Right ventricle myocardium superior (tissue), 1 donor: ENCODE measurements around the gene OR2D3. TPM values are rescaled to one million over a fixed set of nuclear protein-coding genes. Genes with fewer than 3 reads are reported as not detected.
"Not testable (repeated sequence)": the region's sequence is repeated elsewhere in the genome, so short reads cannot be mapped to it uniquely, and the experiment has no call there.

Source experiments
- ATAC-seq: fragments of 200-7000 bp; cut with Tn5 transposase; one replicate; pipeline ENCODE4 v1.9.1; 2020; ENCODE audit warnings: mild to moderate bottlenecking; ENCODE audit not compliant: poor library complexity
- DNase-seq: peaks from one replicate; pipeline ENCODE4 v3.0.0-alpha.2; 2020
- intact Hi-C: fragments of 100-400 bp; cut with DNase I; formaldehyde crosslinking; loops from one replicate; pipeline ENCODE4 v1.11.2; 2022
- long read RNA-seq: library from polyadenylated mRNA; unstranded; transcript quantifications from one replicate; pipeline ENCODE4 v2.0.0, GENCODE V29; 2021
- total RNA-seq: library from RNA; stranded (reverse); fragmentation: NEBNext Ultra II Directional; extraction: Animal tissue kit (Norgen Biotek cat#: 25700); gene quantifications from one replicate; pipeline ENCODE4 v1.2.1, GENCODE V29; 2021
- donor health status: DM: no; HTN: yes; CAD: no; lungs with severe emphysema.

Gene OR2D3, protein sequence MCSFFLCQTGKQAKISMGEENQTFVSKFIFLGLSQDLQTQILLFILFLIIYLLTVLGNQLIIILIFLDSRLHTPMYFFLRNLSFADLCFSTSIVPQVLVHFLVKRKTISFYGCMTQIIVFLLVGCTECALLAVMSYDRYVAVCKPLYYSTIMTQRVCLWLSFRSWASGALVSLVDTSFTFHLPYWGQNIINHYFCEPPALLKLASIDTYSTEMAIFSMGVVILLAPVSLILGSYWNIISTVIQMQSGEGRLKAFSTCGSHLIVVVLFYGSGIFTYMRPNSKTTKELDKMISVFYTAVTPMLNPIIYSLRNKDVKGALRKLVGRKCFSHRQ
- not detected for total RNA-seq
- long read RNA-seq: 0 reads

DNA sequence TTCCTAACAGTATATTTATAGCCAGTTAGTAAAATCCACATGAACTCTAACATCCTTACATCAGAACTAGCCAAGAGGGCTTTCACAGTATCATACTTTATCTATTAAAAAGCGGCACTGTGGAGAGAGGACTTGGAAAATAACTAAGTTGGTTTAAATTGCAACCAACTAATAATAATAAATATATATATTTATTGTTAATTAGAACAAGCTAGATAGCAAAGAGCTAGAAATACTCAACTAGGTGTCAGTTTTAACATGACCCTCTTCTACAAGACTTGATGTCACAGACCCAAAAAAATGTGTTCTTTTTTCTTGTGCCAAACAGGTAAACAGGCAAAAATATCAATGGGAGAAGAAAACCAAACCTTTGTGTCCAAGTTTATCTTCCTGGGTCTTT lies at the start of gene OR2D3:
Gene OR2D3 (plus strand): TSS at position 301 of the 400 bp plus-strand sequence. CDS start 0 bp downstream, at position 301.
- intact Hi-C loops: no loop called here
- ATAC-seq: no peak

DNA sequence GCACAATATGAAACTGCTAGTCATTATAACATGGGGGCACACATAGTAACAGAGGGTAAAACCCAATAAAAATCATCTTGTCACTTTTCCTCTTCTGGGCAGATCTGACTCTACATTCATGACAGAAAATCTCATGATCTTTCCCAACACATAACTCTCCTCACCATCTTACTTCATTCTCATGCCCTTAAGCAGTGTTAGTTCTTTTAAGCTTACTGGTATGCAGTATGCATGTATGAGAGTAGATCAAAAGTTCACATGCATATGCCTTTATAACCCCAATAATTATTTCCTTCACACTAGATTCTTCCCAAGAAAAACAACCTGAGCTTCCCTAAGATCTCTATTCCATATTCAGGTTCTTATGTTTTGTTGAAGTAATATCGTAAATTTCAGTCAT lies 49.5 kb upstream of the OR2D3 start:
- intact Hi-C loops: no loop called here
- no peak for ATAC-seq
- no peak for DNase-seq

More for the DNA sequence above, at the start of gene OR2D3:
- DNase-seq: no peak

DNA sequence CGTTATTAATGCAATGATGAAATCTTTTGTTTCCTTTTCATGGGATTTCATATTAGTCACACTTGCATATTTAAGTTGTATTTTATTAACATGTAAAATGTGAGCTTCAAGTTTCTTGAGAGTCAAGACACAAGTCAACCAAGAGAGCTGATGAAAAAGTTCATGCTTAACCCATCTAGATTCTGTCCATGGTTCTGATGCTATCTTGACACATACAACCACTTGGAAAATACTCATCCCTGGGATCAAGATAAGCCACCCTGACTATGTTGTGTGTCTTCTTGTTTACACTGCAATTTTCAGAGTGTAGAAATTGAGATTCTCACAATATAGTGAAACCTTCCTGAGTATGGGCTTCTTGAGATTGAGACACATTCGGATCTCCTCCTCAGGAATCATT lies 45.0 kb upstream of the OR2D3 start:
- ATAC-seq (no peak), DNase-seq (no peak)
- intact Hi-C loops: no loop called here

DNA sequence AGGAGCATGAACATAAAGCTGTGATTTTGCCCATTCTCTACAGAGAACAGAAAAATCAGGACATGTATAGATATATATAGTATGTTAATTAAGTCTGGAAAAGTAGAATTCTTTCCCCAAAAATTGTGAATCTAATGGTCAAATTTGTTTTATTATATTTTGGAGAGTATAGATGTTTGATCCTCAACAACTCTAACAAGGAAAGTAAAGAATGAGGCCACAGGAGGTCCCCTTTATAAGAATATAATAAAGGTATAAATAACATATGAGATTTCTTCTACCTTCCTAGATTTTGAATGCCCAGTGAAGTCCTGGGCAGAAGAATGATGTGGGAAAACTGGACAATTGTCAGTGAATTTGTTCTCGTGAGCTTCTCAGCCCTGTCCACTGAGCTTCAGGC lies 44.5 kb upstream of the OR2D3 start, which contains the start of gene OR10A4:
Gene OR10A4 (plus strand): TSS at position 301 of the 400 bp plus-strand sequence. CDS start 23 bp downstream, at position 324.
- ATAC-seq (no peak), DNase-seq (no peak)
- intact Hi-C loops: no loop called here

DNA sequence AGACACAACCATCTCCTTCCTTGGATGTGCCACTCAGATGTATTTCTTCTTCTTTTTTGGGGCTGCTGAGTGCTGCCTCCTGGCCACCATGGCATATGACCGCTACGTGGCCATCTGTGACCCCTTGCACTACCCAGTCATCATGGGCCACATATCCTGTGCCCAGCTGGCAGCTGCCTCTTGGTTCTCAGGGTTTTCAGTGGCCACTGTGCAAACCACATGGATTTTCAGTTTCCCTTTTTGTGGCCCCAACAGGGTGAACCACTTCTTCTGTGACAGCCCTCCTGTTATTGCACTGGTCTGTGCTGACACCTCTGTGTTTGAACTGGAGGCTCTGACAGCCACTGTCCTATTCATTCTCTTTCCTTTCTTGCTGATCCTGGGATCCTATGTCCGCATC lies 43.9 kb upstream of the OR2D3 start:
- ATAC-seq (no peak), DNase-seq (no peak)
- intact Hi-C loops: no loop called here

DNA sequence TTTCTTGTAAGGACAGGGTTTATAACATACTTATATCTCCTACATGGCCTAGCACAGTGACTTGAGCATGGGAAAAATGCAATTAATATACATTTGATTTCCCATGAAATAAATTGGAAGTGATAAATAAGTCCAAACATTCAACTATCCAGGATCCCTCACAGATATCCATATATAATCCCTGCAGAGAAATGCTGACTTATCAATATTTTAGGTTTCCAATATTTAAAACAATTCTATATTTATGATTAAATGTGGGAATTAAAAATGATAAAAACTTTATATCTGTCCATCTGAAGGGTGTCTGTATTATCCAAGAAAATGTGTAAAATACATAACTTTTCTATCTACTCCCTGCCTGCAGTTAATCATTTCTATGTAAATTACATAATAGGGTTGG lies 38.1 kb upstream of the OR2D3 start:
- no peak for ATAC-seq

DNA sequence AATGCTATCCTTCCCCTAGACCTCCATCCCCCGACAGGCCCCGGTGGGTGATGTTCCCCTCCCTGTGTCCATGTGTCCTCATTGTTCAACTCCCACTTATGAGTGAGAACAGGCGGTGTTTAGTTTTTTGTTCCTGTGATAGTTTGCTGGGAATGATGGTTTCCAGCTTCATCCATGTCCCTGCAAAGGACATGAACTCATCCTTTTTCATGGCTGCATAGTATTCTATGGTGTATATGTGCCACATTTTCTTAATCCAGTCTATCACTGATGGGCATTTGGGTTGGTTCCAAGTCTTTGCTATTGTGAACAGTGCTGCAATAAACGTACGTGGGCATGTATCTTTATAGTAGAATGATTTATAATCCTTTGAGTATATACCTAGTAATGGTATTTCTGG lies 33.1 kb upstream of the OR2D3 start:
- intact Hi-C loops, ATAC-seq, DNase-seq: not testable (repeated sequence)

More for the DNA sequence above, 38.1 kb upstream of the OR2D3 start:
- DNase-seq: no peak
- intact Hi-C loops: no loop called here

DNA sequence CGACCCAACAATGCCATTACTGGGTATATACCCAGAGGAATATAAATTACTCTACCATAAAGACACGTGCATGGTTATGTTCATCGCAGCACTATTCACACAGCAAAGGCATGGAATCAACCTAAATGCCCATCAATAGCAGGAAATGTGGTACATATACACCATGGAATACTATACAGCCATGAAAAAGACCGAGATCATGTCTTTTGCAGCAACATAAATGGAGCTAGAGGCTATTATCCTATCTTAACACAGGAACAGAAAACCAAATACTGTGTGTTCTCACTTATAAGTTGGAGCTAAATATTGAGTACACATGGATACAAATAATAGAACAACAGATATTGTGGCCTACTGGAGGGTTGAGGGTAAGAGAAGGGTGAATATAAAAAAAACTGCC lies 32.0 kb upstream of the OR2D3 start:
- intact Hi-C loops: no loop called here
- DNase-seq (no peak), ATAC-seq (no peak)

DNA sequence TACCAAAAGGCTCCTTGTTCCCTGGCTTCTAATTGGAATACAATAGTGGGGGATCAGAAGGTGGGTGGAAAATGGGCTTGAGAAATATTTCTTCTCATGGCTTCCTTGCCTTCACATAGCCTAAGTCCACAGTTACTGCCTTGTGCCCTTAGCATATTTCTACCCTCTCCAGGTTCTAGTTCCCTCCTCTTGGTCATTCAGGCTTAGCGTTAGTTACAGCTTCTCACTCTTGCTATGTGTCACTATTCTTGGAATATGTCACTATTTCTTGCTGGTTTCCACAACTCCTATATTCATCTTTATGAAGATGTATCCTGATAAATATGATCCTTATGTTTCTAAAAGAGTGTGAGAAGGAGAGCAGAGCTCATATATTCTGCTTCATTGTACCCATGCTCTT lies 31.0 kb upstream of the OR2D3 start:
- no peak for ATAC-seq
- intact Hi-C loops: no loop called here

DNA sequence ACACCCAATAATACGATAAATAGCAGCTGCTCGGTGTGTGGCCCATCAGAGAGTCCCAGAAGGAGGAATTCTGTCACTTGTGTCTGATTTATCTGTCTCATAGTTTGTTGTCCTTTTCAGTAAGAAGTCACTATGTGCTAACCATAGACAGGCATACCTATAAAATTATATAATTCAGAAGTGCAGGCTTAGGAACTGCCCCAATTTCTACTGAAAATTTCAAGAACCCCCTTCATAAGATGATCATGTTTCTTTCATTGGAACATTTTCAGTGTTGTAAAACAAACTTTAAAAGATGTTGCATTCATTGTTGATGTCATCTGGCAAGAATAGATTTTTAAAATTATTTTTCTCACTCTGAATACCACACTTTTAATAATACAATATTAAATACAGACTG lies 28.4 kb upstream of the OR2D3 start, which contains the start of gene OR2D2:
Gene OR2D2 (minus strand): TSS at position 101 of the 400 bp plus-strand sequence. CDS start 0 bp downstream, at position 101.
- DNase-seq: no peak
- no peak for ATAC-seq

More for the DNA sequence above, 31.0 kb upstream of the OR2D3 start:
- no peak for DNase-seq

DNA sequence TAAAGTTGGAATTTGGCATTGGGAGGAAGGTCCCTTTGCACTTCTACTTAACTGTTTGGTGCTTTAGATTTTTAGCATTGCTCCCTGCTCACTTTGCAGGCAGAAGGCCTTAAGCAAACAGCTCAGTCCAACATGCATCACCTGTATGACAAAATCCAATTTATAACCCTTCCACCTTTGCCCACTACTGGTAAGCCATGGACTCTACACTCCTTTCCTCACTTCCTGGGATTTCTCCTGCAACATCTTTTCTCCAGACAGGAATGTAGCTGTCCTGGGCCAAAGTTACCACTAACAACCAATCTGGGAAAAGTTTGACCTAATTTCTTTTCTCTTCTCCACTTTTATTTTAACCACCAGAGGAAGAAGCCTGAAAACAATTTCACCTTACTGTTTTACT lies 26.7 kb upstream of the OR2D3 start:
- intact Hi-C loops: no loop called here
- DNase-seq: no peak
- no peak for ATAC-seq

More for the DNA sequence above, 28.4 kb upstream of the OR2D3 start, which contains the start of gene OR2D2:
- intact Hi-C loops: no loop called here

DNA sequence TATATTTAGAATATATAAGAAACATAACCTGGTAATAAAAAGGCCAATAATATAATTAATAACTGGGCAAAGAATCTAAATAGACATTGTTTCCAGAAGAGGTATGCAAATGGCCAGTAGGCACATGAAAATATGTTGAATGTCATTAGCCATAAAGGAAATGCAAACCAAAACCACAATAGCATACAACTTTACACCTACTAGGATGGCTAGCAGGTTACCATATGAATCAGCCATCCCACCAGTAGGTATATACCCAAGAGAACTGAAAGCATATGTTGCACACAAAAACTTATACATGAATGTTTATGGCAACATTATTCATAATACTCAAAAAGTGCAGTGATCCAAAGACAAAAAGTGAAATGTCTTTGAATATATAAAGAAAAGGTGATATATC lies 25.8 kb upstream of the OR2D3 start:
- no peak for ATAC-seq
- intact Hi-C loops: no loop called here
- no peak for DNase-seq

DNA sequence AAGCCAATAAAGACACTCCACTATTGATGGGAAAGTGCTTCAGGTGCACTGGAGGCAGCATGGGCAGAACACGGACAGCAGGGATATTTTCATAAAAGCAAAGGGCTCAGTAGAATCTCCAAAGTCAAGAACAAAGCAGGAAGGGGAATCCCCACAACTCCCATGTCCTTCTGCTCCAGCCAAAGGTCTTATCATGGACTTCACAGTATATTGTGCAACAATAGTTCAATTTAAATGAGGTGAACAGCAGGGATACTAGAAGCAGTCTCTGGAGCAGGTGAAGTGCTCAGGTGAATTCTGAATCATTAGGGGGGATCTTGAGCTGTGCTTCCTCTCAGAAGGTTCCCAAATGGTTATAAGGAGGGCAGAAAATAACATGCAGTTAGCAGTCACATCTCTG lies 21.9 kb upstream of the OR2D3 start:
- DNase-seq (no peak), ATAC-seq (no peak)
- intact Hi-C loops: no loop called here

DNA sequence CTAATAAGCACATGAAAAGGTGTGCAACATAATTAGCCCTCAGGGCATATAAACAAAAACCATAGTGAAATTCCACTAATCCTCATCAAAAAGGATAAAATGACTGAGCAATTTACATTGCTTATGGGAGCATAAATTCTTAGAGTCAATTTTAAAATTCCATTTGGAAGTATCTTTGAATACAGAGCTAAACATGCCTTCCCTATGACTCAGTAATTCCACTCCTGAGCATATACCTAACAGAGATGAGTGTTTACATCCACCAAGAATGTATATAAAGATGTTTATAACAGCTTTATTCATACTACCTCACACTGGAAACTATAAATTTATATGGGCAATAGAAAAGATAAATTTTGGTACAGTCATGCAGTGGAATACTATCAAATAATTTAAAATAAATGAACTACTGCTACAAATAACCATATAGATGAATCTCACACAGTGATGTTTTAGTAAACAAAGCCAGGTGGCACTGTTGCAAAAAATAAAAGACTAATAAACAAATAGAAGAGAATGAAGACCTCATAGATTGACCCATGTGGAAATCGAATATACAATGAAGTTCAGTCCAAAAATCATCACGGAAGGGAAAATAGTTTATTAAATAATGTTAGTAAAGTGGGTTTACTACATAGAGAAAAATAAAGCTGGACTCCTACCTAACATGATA lies 20.3 kb upstream of the OR2D3 start:
- ATAC-seq (no peak), DNase-seq (no peak)
- intact Hi-C loops: no loop called here

DNA sequence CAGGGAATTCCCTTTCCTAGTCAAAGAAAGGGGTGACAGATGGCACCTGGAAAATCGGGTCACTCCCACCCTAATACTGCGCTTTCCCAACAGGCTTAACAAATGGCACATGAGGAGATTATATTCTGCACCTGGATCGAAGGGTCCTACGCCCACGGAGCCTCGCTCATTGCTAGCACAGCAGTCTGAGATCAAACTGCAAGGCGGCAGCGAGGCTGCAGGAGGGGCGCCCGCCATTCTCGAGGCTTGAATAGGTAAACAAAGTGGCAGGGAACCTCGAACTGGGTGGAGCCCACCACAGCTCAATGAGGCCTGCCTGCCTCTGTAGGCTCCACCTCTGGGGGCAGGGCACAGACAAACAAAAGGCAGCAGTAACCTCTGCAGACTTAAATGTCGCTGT lies 16.0 kb upstream of the OR2D3 start:
- DNase-seq, intact Hi-C loops, ATAC-seq: not testable (repeated sequence)

DNA sequence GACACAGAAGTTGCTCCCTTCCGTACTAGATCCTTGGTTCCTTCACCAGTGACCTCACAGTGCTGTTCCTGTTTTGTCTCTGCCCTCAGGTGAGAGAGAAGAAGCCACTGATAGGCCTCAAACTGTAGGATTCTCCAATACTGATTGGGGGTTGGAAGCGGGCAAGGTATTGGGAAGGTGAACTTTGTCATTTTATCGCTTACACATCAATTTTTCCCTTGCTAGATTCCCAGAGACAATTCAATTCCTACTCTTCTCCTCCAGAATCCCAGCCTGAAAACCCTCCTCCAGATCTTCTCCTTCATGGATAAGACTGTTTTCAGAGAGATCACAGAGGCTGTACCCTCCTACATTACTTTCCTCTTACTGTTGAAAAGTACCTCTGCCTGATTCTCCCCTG lies 9.4 kb upstream of the OR2D3 start:
- intact Hi-C loops: no loop called here
- DNase-seq (no peak), ATAC-seq (no peak)

DNA sequence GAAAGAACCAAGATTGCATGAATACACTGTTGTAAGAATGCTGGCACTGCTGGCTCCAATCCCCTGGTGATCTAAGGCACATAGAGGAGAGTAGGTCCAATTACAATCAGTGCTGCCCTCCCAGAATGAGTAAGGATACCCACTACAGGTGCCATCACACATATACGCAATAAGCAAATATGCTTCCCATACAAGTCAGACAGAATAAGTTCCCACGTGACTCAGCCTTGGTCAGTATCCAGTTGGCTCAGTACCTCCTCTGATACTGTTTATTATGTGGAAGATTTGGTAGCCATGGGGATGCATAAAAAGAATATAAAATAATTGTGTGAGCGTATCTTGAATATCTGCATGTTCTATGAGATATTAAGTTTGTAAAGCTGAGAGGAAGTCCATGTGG lies 8.9 kb upstream of the OR2D3 start:
- DNase-seq: no peak
- intact Hi-C loops: no loop called here
- ATAC-seq: no peak

DNA sequence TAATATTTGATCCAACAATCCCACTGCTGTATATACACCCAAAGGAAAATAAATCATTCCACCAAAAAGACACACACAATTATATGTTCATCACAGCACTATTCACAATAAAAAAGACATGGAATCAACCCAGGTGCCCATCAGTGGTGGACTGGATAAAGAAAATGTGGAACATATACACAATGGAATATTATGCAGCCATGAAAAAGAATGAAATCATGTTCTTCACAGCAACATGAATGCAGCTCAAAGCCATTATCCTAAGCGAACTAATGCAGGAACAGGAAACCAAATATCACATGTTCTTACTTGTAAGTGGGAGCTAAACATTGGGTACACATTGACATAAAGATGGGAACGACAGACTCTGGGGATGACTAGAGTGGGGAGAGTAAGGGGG lies 1.1 kb upstream of the OR2D3 start:
- intact Hi-C loops: no loop called here
- ATAC-seq: no peak
- DNase-seq: no peak

DNA sequence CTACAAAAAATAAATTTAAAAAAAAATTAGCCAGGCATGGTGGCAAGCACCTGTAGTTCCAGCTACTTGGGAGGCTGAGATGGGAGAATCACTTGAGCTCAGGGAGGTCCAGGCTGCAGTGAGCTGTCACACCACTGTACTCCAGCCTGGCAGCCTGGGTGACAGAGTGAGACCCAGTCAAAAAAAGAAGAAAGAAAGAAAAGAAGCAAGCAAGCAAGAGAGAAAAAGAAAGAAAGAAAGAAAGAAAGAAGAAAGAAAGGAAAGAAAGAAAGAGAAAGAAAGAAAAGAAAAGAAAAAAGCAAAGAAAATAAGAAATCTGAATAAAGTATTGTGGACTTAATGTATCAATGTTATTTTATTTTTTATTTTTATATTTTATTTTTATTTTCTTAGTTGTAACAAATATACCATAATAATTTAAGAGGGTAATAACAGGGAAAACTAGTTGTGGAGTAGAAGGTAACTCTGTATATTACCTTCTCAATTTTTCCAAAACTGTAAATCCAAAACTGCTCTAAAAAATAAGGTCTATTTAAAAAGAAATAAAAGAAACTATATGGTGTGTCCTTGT lies 4.3 kb downstream of the OR2D3 start:
- ATAC-seq: no peak
- intact Hi-C loops: no loop called here
- no peak for DNase-seq
